Measurements from ENCODE around the gene BUD23. TPM values are rescaled to one million over a fixed set of nuclear protein-coding genes. Genes with fewer than 3 reads are reported as not detected.
"Not testable (repeated sequence)": the region's sequence is repeated elsewhere in the genome, so short reads cannot be mapped to it uniquely, and the experiment has no call there.

Gene BUD23
- total RNA-seq, 1 experiment from 2014 or later = 91.2 TPM

DNA sequence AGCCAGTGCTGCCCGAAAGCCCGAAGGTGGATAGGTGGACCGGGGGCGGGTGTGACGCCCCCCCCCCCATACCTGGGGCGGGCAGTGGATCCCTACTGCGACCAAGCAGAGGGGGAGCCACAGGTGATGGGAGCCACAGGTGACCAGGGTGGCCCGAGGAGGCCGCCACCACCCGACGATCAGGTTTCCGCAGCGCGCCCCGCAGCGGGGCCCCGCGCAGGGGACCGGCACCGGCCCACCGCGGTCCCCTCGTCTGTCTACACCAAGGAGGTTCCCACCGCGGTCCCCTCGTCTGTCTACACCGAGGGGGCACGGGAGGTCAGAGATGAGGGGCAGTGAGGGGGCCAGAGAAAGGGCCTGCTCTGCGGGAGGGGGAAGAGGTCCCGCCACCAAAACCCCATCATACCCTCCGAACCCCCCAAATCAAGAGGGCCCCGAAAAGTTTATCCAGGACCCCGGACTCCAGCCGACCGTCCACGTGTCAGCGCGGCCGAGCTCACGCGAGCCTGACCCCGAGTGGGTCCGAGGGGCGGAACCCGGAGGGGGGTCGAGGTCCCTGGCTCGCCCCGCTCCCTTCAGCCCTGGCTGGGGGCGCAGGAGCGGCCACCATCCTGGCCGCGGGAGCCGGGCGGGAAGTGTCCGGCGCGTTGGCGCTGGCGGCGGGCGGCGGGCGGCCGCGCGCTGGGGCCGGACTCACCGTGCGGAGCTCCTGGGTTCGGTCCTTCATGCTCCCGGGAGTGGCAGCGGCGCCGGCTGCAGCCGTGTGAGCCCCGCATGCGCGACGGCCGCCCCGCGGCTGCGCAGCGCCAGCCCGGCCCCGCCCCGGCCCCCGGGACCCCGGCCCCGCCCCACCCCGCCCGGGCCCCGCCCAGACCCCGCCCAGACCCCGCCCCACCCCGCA is 35.8 kb downstream of the BUD23 start, which contains the start of gene STX1A:
Gene STX1A (minus strand): TSS at position 765 of the 901 bp plus-strand sequence. CDS start 38 bp downstream, at position 727.
- peak; percentile 74 for DNase-seq (ENCODE audit: low read depth)

DNA sequence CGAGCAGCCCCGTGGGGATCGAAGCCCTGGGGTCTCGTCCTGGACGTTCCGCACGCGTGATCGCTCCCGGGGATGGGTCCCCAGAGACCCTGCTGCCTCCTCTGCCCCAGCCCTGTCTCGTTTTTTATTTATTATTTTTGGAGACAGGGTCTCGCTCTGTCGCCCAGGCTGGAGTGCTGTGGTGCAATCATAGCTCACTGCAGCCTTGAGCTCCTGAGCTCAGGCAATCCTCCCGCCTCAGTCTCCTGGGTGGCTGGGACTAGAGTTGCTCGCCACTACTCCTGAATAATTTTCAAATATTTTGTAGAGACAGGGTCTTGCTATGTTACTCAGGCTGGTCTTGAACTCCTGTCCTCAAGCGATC is 36.4 kb downstream of the BUD23 start:
- DNase-seq (ENCODE audit: low read depth) = no peak

DNA sequence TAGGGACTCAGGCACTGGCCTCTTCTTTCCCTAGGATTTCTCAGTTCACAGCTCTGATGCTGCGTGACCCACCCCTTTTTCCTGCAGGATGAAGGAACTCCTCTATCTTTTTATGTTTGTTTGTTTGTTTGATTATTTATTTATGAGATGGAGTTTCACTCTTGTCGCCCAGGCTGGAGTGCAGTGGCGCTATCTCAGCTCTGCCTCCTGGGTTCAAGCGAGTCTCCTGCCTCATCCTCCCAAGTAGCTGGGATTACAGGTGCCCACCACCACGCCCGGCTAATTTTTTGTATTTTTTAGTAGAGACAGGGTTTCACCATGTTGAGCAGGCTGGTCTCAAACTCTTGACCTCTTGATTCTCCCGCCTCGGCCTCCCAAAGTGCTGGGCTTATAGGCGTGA is 37.0 kb downstream of the BUD23 start:
- not testable (repeated sequence) for DNase-seq (ENCODE audit: low read depth)

DNA sequence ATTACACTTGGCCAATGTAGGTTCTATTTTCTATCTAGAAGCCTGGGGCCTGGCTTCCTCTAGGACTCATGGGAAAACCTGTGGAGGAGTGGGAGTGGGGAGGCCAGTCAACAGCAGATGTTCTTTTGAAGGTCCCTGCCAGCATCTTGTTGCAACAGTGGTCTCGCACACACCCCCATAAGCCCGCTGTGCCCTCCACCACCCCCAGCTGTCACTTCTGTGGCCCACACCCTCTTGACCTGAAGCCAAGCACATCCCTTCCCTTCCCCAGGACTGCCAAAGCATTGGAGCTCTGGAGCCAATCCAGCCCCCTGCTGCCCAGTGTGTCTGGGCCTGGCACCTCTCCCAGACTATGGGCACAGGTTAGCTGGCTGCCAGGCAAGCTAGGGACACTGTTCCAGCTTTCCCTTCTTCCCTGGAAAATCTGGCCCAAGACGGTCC is 38.0 kb downstream of the BUD23 start:
- peak; percentile 85 for DNase-seq (ENCODE audit: low read depth)

DNA sequence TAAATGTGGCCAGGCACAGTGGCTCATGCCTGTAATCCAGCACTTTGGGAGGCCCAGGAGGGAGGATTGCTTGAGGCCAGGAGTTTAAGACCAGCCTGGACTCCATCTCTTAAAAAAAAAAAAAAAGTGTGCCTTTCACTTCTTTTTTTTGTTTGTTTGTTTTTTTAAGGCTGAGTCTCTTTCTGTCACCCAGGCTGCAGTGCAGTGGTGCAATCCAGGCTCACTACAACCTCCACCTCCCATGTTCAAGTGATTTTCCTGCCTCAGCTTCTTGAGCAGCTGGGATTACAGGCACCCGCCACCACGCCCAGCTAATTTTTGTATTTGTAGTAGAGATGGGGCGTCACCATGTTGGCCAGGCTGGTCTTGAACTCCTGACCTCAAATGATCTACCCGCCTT is 38.8 kb downstream of the BUD23 start:
- peak; percentile 52 for DNase-seq (ENCODE audit: low read depth)

GRCh38 chr7:73722785-73723184 is 39.4 kb downstream of the BUD23 start:
- DNase-seq (ENCODE audit: low read depth) = no peak

GRCh38 chr7:73723813-73724212 is 40.4 kb downstream of the BUD23 start:
- no peak for DNase-seq (ENCODE audit: low read depth)

DNA sequence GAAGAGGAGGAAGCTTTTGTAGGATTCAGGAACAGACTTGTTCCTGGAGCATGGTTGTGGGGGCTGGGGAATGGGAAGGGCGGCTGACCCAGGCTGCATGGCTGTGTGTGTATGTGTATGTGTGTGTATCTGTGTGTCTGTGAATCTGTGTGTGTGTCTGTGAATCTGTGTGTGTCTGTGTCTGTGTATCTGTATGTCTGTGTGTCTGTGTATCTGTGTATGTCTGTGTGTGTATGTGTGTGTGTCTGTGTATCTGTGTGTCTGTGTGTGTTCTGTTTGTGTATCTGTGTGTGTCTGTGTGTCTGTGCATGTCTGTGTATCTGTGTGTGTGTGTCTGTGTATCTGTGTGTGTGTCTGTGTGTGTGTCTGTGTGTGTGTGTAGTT is 42.7 kb downstream of the BUD23 start:
- no peak for DNase-seq (ENCODE audit: low read depth)

DNA sequence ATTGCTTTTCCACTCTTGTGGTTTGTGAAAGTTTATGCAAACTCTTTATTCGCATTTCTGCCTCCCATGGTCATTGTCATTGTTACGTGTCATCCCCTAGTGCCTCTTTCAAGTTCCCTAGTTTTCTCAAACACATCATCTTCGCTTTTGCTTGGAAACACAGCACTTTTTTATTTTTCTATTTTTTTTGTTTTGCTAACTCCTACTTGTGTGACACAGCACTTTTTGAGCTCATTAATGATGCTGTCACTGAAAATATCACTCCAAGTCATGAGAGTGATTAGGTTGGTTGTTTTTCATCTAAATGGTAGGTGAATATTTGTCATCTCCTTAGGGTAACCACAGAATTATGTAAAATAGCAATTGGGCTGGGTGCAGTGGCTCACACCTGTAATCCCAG is 44.6 kb downstream of the BUD23 start:
- DNase-seq (ENCODE audit: low read depth) = no peak

GRCh38 chr7:73728551-73728950 is 45.2 kb downstream of the BUD23 start:
- DNase-seq (ENCODE audit: low read depth) = no peak

GRCh38 chr7:73730485-73730884 is 47.1 kb downstream of the BUD23 start:
- DNase-seq (ENCODE audit: low read depth) = no peak

DNA sequence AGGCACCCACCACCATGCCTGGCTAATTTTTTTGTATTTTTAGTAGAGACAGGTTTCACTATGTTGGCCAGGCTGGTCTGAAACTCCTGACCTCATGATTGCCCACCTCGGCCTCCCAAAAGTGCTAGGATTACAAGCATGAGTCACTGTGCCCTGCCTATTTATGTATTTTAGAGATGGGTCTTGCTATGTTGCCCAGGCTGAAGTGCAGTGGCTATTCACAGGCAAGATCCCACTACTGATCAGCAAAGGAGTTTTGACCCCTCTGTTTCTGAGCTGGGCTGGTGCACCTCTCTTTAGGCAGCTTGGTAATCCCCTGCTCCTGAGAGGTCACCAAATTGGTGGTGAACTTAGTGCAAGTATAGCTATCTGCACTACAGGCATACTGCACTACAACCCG is 49.0 kb downstream of the BUD23 start:
- DNase-seq (ENCODE audit: low read depth) = no peak

- DNase-seq (ENCODE audit: low read depth) = peak; percentile 86
These were observed 51.5 kb downstream of the BUD23 start for GRCh38 chr7:73734619-73735527.

GRCh38 chr7:73735528-73735905 is 52.1 kb downstream of the BUD23 start:
- DNase-seq (ENCODE audit: low read depth) = no peak

DNA sequence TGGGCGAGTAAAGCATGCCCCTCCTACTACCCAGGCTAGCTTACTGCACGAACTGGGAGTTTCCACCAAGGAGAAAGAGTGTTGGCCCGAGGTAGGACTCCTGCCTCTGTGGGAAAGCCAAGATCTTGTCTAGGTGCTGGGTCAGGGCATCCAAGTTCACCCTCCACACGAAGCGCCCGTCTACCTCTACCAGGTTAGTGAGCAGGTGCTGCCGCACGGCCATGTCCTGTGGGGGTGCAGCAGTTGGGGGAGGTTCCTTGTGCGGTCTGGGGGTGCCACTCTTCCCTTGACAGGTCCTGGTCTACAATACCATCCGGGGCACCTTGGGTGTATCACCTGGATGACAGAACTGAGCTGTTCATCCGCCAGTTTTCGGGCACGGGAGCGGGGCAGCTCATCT is 53.5 kb downstream of the BUD23 start:
- DNase-seq (ENCODE audit: low read depth) = no peak

DNA sequence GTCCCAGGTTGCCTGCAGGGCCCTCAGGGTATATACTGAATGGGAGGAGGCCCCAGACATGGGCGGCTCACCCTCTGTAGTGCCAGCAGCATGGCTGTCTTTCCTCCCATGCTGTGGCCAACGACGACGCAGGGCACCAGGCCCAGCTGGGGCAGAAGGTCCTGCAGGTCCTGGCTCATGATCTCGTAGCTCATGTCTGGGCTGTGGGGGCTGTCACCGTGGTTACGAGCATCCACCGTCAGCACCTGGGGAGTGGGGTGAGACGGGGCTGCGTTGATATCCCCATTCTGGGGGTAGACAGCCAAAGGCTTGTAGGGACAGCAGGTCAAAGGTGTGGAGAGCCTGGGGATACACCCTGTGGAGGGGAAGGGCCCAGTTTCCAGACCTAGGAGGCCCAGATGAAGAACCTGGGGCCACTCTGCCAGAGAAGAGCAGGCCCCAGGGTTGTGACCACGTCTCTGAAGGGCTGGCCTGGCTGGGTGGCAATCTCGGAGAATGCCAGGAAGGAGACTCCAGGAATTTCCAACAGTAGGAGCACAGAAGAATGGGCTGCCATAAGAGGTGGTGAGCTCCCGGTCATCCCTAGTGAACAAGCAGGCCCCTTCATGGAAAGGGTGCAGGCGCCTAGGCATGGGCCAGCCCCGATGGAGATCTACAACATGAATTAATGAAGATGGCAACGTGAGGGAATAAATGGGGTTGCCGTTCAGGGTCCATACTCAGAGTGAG is 54.3 kb downstream of the BUD23 start:
- DNase-seq (ENCODE audit: low read depth) = no peak

- DNase-seq (ENCODE audit: low read depth) = peak; percentile 66
These were observed 54.8 kb downstream of the BUD23 start for GRCh38 chr7:73738220-73738611.

DNA sequence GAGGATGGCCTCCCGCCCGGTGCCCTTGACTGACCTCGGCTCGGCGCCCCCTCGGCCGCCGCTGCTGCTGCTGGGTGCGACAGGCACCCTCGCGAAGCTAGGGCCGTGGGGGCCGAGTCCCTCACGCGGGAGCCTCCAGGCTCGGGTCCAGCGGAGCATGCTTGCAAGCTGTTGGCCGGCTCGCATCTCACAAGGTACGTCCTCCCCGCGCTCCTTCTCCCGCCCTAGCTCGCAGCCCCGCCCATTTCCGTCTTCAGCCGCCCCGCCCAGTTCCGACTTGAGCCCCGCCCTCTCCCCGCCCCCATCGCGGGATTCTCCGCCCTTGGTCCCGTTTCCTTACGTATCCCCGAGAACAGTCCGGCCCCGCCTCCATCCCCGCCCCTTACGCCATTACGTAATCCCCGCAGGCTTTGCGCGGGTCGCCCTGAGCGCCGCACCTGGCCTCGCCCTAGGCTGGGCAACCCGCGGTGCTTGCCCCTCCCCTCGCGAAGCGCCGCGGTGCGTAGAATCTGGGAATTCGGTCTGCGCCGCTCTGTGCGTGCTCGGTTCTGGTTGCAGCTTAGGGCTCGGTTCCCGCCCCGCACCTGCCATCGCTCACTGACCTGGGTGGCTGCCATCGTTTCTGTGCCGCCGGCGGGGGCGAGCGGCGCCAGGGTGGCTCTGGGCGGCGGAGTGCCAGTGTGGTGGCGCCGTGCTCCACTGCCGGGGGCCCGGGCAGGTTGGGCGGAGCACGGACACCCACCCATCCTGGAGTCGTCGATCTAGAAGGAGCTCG is 55.4 kb downstream of the BUD23 start, which contains the start of gene ABHD11:
Gene ABHD11 (minus strand): TSS at position 191 of the 775 bp plus-strand sequence. CDS start 32 bp downstream, at position 159.
- peak; percentile 89 for DNase-seq (ENCODE audit: low read depth)

- no peak for DNase-seq (ENCODE audit: low read depth)
These were observed 56.0 kb downstream of the BUD23 start for GRCh38 chr7:73739387-73739767.

GRCh38 chr7:73740212-73740611 is 56.8 kb downstream of the BUD23 start:
- no peak for DNase-seq (ENCODE audit: low read depth)

DNA sequence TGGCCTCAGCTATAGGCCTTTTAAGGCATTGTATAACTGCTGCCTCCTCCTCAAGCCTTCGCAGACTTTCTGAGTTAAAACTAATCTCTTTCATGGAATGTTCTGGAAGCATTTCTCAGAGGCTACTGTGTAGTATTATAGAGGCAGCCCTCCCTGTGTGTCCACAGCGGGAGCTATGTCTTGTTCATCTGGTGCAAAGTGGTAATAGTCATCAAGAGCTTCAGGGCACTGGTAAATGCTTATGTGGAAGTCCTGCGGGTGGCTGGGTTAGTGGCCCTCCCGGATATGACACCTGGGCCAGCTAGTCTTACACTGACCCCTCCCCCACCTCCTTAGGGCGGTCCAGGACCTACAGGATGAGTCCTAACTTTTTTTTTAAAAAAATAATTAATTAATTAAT is 57.4 kb downstream of the BUD23 start:
- DNase-seq (ENCODE audit: low read depth) = no peak
